H9 (cell line): ENCODE data around the gene LRP1B. TPM values are rescaled to one million over a fixed set of nuclear protein-coding genes. Genes with fewer than 3 reads are reported as not detected.

Experiments
- DNase-seq: peaks from one replicate; pipeline ENCODE4 v3.0.0-alpha.2; 2017
- H2AFZ ChIP-seq: one replicate; pipeline ENCODE4 v1.6.1; 2013; ENCODE audit warnings: mild to moderate bottlenecking, low read length, control low read depth, moderate library complexity
- H2AK5ac ChIP-seq: 2 replicates; pipeline ENCODE4 v1.6.1; 2013; ENCODE audit warnings: low read length, control low read depth, mixed read lengths; ENCODE audit not compliant: insufficient read length
- H2BK120ac ChIP-seq: one replicate; pipeline ENCODE4 v1.6.1; 2013; ENCODE audit warnings: low read depth, mild to moderate bottlenecking, low read length, control low read depth, inconsistent platforms; ENCODE audit not compliant: poor library complexity, severe bottlenecking
- H2BK12ac ChIP-seq: 2 replicates; pipeline ENCODE4 v1.6.1; 2013; ENCODE audit warnings: low read length, control low read depth, mixed read lengths, low read depth; ENCODE audit not compliant: insufficient read length
- H2BK15ac ChIP-seq: 2 replicates; pipeline ENCODE4 v1.6.1; 2013; ENCODE audit warnings: low read depth, low read length, control low read depth
- H2BK20ac ChIP-seq: one replicate; pipeline ENCODE4 v1.6.1; 2013; ENCODE audit warnings: low read depth, mild to moderate bottlenecking, low read length, control low read depth, inconsistent platforms; ENCODE audit not compliant: poor library complexity, severe bottlenecking
- H2BK5ac ChIP-seq: 2 replicates; pipeline ENCODE4 v1.6.1; 2013; ENCODE audit warnings: low read length, control low read depth, mixed read lengths; ENCODE audit not compliant: insufficient read length
- H3K14ac ChIP-seq: 2 replicates; pipeline ENCODE4 v1.6.1; 2013; ENCODE audit warnings: low read length, control low read depth; ENCODE audit not compliant: insufficient read depth
- H3K18ac ChIP-seq: 2 replicates; pipeline ENCODE4 v1.6.1; 2013; ENCODE audit warnings: low read depth, mild to moderate bottlenecking, mixed read lengths, low read length, control low read depth; ENCODE audit not compliant: insufficient read length
- H3K23ac ChIP-seq: 2 replicates; pipeline ENCODE4 v1.6.1; 2013; ENCODE audit warnings: low read length, control low read depth, mixed read lengths, low read depth; ENCODE audit not compliant: insufficient read length
- H3K23me2 ChIP-seq: 2 replicates; pipeline ENCODE4 v1.6.1; 2013; ENCODE audit warnings: low read depth, mild to moderate bottlenecking, mixed read lengths, low read length, control low read depth; ENCODE audit not compliant: insufficient read length, poor library complexity, severe bottlenecking
- H3K27ac ChIP-seq: 2 replicates; pipeline ENCODE4 v1.5.1; 2013; ENCODE audit warnings: low read length, control low read depth, mixed read lengths, low read depth; ENCODE audit not compliant: insufficient read length
- H3K27me3 ChIP-seq: 2 replicates; pipeline ENCODE4 v1.6.1; 2013; ENCODE audit warnings: low read length, control low read depth, inconsistent platforms; ENCODE audit not compliant: insufficient read depth
- H3K4ac ChIP-seq: 2 replicates; pipeline ENCODE4 v1.6.1; 2013; ENCODE audit warnings: low read depth, mild to moderate bottlenecking, control low read depth, inconsistent platforms, low read length, moderate library complexity
- H3K4me1 ChIP-seq: 2 replicates; pipeline ENCODE4 v1.6.1; 2013; ENCODE audit warnings: low read length, control low read depth, inconsistent platforms; ENCODE audit not compliant: insufficient read depth
- H3K4me2 ChIP-seq: 2 replicates; pipeline ENCODE4 v1.6.1; 2013; ENCODE audit warnings: low read length, control low read depth, mixed read lengths; ENCODE audit not compliant: insufficient read length, insufficient read depth
- H3K56ac ChIP-seq: 2 replicates; pipeline ENCODE4 v1.6.1; 2013; ENCODE audit warnings: low read depth, mild to moderate bottlenecking, mixed read lengths, low read length, control low read depth; ENCODE audit not compliant: insufficient read length
- H3K79me1 ChIP-seq: 2 replicates; pipeline ENCODE4 v1.6.1; 2013; ENCODE audit warnings: low read depth, mild to moderate bottlenecking, moderate library complexity, low read length, control low read depth, inconsistent platforms; ENCODE audit not compliant: insufficient read depth, poor library complexity, severe bottlenecking
- H3K79me2 ChIP-seq: 2 replicates; pipeline ENCODE4 v1.6.1; 2013; ENCODE audit warnings: low read length, control low read depth, inconsistent platforms; ENCODE audit not compliant: insufficient read depth
- H3K9ac ChIP-seq: 2 replicates; pipeline ENCODE4 v1.6.1; 2013; ENCODE audit warnings: low read length, control low read depth, mixed read lengths; ENCODE audit not compliant: insufficient read length; ENCODE audit errors: extremely low read depth
- H3K9me3 ChIP-seq: one replicate; pipeline ENCODE4 v1.6.1; 2013; ENCODE audit warnings: low read depth, low read length, inconsistent platforms; ENCODE audit not compliant: control insufficient read depth
- H3T11ph ChIP-seq: one replicate; pipeline ENCODE4 v1.6.1; 2013; ENCODE audit warnings: mild to moderate bottlenecking, low read length, control low read depth, inconsistent platforms
- H4K20me1 ChIP-seq: one replicate; pipeline ENCODE4 v1.6.1; 2013; ENCODE audit not compliant: control insufficient read depth, insufficient read length, insufficient read depth
- H4K5ac ChIP-seq: 2 replicates; pipeline ENCODE4 v1.6.1; 2013; ENCODE audit warnings: low read depth, mild to moderate bottlenecking, mixed read lengths, low read length, control low read depth; ENCODE audit not compliant: insufficient read length
- H4K8ac ChIP-seq: replicated peaks from 2 replicates; pipeline ENCODE4 v1.6.1; 2013; ENCODE audit warnings: low read length, control low read depth, mixed read lengths, low read depth; ENCODE audit not compliant: insufficient read length
- H4K91ac ChIP-seq: 2 replicates; pipeline ENCODE4 v1.6.1; 2013; ENCODE audit warnings: low read depth, mild to moderate bottlenecking, moderate library complexity, mixed read lengths, low read length, control low read depth; ENCODE audit not compliant: insufficient read length
- H3K27ac Mint-ChIP-seq, 3 experiments: 2 replicates in 2 of 3; 3 replicates in 1 of 3; pipeline ENCODE4 v1.8.0; 2020 to 2021; ENCODE audit warnings: mixed read lengths in 3 of 3, mild to moderate bottlenecking in 1 of 3, moderate library complexity in 1 of 3
- H3K27me3 Mint-ChIP-seq: 2 replicates; pipeline ENCODE4 v1.8.0; 2021; ENCODE audit warnings: low read depth, mild to moderate bottlenecking, moderate library complexity, mixed read lengths
- H3K36me3 Mint-ChIP-seq, 3 experiments: 2 replicates in 2 of 3; 3 replicates in 1 of 3; pipeline ENCODE4 v1.8.0; 2020 to 2021; ENCODE audit warnings: low read depth in 3 of 3, mixed read lengths in 3 of 3; ENCODE audit not compliant: insufficient read depth in 1 of 3
- H3K4me1 Mint-ChIP-seq, 2 experiments: 2 replicates each; pipeline ENCODE4 v1.8.0; 2020; ENCODE audit warnings: mixed read lengths in 2 of 2
- H3K4me3 Mint-ChIP-seq, 2 experiments: 2 replicates in 1 of 2; 3 replicates in 1 of 2; pipeline ENCODE4 v1.8.0; 2020 to 2021; ENCODE audit warnings: mild to moderate bottlenecking in 2 of 2, mixed read lengths in 2 of 2, moderate library complexity in 1 of 2
- H3K9me3 Mint-ChIP-seq, 2 experiments: 2 replicates in 1 of 2; 3 replicates in 1 of 2; pipeline ENCODE4 v1.8.0; 2020; ENCODE audit warnings: mild to moderate bottlenecking in 2 of 2, mixed read lengths in 2 of 2, moderate library complexity in 1 of 2
- WGBS: extraction: QIAGEN DNeasy Blood & Tissue Kit; methylation state at CpG from one replicate; pipeline ENCODE4 v1.1.7; 2013; ENCODE audit warnings: missing lambda C conversion rate, low lambda C conversion rate, mixed read lengths; ENCODE audit not compliant: insufficient read length; ENCODE audit errors: extremely low coverage; 5-methylcytosine and 5-hydroxymethylcytosine counted together
- total RNA-seq: library from RNA; stranded (reverse); gene quantifications from 2 replicates; pipeline ENCODE4 v1.2.1, GENCODE V29; 2021
- TF ChIP-seq, protein P1 (sequence below): fragments of 200-600 bp; sonication (generic); conservative IDR thresholded peaks from 3 replicates; pipeline ENCODE4 v1.8.0; 2021; ENCODE audit warnings: antibody characterized with exemption, mild to moderate bottlenecking

The LRP1B gene
- total RNA-seq, 1 experiment from 2014 or later, result not detected

DNA sequence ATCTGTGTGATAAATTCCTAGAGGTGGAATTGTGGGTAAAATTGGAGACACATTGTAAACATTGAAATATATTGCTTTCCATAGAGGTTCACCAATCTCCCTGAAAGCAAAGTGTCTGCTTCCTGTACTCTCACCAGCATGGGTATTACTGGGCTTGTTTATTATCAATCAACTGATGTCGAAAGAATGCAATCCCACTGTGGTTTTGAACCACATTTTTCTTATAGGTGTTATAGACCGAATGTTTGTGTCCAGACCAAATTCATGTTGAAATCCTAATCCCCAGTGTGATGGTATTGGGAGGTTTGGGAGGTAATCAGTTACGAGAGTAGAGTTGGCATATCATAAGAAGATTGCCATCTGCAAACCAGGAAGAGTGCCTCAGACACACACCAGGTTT is 1212.4 kb downstream of the LRP1B start:
- H3K4me1 Mint-ChIP-seq, result peaks cover 0 to 4% of the 10 kb centered on the region in 2 experiments; a peak in 2 of 4 replicates
- H3K36me3 Mint-ChIP-seq, result no peaks in the 10 kb centered on the region
- Histone ChIP-seq H2BK20ac (no peak overlapping the region), H2AK5ac (no peak overlapping the region), H3K79me2 (no peaks in the 10 kb centered on the region), H3K18ac (no peak overlapping the region), H3K9me3 (no peaks in the 10 kb centered on the region), H2AFZ (no peak overlapping the region), H2BK12ac (no peak overlapping the region), H2BK120ac (no peak overlapping the region), H3K4me2 (no peak overlapping the region), H3K14ac (no peak overlapping the region), H3T11ph (no peak overlapping the region), H3K4me1 (no peaks in the 10 kb centered on the region), H3K23ac (no peak overlapping the region), H2BK5ac (no peak overlapping the region), H3K27me3 (no peaks in the 10 kb centered on the region), H3K79me1 (no peaks in the 10 kb centered on the region), H4K91ac (no peak overlapping the region), H4K5ac (no peak overlapping the region), H3K27ac (no peak overlapping the region), H4K8ac (no peak overlapping the region), H3K56ac (no peak overlapping the region), H3K4ac (no peak overlapping the region), H4K20me1 (no peaks in the 10 kb centered on the region), H2BK15ac (no peak overlapping the region), H3K23me2 (no peaks in the 10 kb centered on the region), H3K9ac (no peak overlapping the region)
- no peaks in the 10 kb centered on the region for H3K9me3 Mint-ChIP-seq
- no peak overlapping the region for H3K27ac Mint-ChIP-seq
- no peak for DNase-seq
- no peaks in the 10 kb centered on the region; the same call in 1 of the 2 replicates for H3K27me3 Mint-ChIP-seq
- H3K4me3 Mint-ChIP-seq, result no peak overlapping the region
- no CpG with 5 or more reads among the region's 3 CpGs for WGBS
- TF ChIP-seq, protein P1, sequence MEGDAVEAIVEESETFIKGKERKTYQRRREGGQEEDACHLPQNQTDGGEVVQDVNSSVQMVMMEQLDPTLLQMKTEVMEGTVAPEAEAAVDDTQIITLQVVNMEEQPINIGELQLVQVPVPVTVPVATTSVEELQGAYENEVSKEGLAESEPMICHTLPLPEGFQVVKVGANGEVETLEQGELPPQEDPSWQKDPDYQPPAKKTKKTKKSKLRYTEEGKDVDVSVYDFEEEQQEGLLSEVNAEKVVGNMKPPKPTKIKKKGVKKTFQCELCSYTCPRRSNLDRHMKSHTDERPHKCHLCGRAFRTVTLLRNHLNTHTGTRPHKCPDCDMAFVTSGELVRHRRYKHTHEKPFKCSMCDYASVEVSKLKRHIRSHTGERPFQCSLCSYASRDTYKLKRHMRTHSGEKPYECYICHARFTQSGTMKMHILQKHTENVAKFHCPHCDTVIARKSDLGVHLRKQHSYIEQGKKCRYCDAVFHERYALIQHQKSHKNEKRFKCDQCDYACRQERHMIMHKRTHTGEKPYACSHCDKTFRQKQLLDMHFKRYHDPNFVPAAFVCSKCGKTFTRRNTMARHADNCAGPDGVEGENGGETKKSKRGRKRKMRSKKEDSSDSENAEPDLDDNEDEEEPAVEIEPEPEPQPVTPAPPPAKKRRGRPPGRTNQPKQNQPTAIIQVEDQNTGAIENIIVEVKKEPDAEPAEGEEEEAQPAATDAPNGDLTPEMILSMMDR, result no peak
